GM18511 (cell line): Measurements from ENCODE around the gene PPP1R14B.

Experiments used
- ATAC-seq: cut with Tn5 transposase; IDR thresholded peaks from one replicate; pipeline ENCODE4 v1.9.1; 2021; ENCODE audit warnings: mild to moderate bottlenecking, moderate library complexity; ENCODE audit not compliant: unreplicated experiment

PPP1R14B gene

DNA sequence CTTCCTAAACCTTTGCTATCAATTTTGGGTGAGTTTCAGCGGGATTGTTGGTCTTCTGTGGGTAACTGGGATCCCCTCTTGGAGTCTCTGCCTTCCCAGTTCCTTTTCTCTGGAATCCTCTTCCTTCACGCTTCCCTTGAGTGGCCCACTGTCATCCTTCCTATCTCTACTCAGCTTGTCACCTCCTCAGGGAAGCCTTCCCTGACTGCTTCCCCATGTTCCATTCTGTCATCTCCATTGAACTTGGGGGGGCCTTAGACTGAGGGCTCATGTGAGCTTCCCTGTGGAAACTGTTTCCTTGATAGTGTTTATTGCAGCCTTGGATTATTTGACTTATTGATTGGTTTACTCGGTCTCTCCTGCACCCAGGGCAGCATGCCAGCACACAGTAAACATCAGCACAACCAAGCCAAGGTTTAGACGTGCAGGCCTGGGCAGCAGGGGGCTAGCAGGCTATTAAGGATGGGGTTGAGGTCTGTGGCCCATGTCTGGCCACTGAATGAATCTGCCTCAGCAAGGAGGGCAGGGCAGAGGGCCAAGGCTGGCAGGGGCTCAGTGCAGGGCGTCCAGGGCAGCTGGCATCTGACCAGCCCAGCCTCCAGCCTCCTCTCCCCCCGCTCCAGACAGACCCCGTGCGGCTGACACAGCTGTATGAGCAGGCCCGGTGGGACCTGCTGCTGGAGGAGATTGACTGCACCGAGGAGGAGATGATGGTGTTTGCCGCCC, 28.0 kb downstream of the PPP1R14B start:
- no peak for ATAC-seq

DNA sequence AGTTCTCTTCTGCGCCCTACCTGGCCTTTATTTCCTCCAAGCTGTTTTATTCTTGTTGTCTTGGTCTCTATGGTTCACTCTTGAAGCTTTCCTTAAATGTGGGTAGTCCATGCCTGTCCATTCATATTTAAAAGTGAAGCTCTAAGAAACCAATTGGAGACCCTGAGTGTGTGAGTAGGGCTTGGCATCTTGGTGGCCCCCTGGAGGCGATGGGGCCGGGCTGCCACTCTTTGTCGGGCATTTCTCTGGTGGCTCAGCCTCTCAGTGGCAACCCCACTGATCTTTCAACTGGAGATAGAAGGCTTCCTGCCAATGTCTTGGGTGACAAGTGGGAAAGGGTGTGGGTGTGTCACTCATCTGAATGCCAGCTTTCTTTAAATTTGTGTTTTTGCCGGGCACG, 29.9 kb downstream of the PPP1R14B start:
- no peak for ATAC-seq

DNA sequence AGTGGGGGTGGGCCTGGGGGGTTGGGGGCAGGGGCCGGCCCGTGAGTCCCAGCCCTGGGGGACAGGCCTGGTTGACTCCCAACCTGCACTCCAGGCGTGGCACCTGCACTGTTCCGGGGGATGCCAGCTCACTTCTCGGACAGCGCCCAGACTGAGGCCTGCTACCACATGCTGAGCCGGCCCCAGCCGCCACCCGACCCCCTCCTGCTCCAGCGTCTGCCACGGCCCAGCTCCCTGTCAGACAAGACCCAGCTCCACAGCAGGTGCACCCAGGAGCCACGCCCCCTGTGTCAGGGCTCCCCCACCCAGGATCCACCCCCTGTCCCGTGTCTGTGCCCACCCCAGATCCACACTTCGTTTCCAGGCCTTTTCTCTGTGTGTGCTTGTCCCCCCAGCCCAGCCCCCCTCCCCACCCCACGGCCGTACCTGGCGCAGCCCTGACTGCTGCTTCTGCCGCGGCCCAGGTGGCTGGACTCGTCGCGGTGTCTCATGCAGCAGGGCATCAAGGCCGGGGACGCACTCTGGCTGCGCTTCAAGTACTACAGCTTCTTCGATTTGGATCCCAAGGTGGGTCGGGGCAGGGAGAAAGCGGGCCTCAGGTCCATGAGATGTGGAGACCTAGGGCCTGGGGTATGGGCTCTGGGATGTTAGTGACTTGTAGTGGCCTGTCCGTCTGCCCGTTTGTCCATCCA, 35.4 kb downstream of the PPP1R14B start:
- no peak for ATAC-seq

DNA sequence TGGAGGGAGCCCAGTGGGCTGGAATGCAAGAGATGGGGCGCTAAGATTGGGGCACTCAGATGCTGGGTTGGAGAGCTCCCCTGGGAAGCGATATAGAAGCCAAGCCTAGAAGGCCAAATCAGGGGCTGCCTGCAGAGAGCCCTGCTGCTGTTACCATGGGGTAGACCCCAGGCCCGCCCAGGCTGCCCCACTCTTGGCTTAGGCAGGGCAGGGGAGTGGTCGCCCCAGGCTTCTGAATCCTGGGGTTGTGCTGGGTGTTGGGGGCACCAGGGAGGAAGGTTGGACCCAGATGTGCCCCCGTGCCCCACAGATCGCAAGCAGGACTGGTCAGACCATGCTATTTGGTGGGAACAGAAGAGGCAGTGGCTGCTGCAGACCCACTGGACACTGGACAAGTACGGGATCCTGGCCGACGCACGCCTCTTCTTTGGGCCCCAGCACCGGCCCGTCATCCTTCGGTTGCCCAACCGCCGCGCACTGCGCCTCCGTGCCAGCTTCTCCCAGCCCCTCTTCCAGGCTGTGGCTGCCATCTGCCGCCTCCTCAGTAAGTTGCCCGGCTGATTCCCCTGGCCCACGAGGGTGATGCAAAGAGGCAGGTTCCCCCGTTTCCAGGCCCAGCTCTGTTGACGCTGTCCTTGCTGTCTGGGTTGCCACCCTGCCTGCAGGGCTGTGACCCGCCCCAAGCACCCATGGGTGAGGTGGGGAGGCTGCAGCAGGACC, 36.3 kb downstream of the PPP1R14B start:
- ATAC-seq = no peak

DNA sequence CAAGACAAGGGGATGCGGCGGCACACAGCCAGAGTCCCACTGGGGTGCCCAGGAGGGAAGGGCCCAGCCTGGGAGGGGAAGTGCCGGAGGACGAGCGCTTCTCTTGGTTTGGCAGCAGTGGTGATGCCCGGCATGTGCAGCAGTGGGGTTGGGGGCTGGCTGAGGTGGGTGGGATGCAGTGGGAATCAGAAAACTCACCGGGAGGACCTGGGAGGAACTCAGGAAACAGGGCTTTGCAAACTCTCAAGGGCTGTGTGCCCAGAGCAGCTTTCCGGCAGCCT, 37.2 kb downstream of the PPP1R14B start:
- no peak for ATAC-seq

DNA sequence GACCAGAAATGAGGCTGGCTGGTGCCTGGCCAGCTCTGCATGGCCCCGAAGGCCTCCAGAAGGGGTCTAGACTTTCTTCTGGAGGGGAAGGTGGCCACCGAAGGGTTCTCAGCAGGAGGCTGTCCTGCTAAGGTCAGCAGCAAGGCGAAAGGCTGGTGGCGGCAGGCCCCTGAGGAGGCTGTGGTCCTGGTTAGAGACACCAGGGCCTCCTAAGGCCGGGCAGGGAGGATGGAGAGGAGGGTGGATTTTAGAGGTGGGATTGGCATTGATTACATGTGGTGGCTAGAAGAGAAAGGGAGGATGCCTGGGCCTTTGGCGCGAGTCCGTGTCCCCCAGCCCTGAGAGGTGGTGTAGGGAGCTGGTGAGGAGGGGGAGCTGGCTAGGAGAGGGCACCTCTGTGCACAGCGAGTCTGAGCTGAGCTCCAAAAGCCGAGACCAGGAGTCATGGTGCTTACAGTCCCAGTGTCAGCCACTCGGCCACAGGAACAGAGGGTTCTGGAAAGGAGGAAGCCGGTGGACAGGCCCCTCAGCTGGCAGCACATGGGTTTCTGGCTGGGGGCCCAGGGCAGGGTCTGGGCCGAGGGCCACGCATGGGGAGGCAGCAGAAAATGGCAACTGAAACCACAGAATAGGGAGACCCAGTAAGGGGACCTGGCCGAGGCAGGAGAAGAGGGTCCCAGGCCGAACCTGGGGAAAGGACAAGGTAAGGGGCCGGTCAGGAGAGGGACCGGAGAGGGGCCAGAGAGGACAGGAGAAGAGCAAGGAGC, 37.8 kb downstream of the PPP1R14B start:
- ATAC-seq = no peak

DNA sequence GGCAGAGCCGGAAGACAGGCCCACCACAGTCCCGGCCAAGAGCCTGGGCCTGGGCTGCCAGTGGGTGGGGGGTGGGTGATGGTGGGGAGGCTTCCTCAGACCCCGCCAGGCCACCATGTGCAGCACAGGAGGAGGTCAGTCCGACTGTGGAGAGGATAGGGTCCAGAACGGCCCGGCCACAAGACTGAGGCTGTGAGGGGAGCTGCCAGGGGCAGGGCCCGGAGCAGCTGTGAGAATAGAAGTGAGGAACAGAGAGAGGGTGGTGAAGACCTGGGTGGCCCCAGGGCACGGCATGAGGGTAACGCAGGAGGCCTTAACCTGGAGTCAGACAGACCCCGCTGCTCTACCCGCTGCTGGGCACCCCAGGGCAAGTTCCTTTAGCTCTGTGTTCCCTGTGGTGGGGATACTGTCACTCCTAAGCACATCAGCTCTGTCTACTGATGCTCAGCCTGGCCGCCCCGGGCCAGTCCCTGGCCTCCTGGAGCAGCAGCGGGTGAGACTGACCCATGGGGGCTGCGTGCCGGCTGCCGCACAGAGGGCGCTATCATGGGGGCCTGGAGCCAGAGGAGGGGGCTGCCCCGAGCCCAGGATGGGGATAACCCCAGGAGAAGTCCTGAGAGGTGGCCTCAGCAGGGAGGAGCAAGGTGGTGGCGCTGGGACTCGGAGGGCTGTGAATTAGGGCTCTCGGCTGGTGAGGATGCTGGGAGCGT, 38.5 kb downstream of the PPP1R14B start:
- ATAC-seq = no peak

DNA sequence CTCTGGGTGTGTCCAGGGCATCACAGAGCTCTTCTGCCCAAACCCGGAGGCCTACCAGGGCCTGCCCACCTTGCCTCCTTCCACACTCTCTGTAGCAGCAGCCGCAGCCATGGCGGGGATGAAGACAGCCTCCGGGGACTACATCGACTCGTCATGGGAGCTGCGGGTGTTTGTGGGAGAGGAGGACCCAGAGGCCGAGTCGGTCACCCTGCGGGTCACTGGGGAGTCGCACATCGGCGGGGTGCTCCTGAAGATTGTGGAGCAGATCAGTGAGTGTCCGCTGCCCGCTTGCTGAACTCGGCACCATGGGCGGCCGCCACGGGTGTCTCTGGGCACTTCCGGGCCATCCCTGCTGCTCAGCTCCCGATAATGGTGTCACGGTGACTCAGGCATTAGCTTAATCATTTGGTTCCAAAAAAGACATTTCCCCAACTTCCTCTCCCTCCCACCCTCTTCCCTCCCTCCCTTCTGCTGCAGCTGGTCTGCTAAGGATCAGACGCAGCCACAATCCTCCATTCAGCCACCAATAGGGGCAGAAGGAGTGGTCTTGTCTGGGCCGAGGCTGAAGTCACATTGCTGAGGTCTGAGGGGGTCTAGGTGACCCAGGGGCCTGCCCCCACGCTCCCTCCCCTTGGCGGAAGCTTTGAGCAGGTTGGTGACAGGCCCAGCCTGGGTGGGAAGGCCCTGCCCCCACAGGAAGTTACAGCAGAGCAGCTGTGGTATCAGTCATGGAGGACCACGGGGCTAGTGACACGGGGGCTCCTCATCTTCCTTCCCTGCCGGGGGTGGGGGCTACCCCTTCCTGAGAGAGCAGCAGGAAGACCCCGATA, 39.3 kb downstream of the PPP1R14B start:
- ATAC-seq = peak; percentile 75

DNA sequence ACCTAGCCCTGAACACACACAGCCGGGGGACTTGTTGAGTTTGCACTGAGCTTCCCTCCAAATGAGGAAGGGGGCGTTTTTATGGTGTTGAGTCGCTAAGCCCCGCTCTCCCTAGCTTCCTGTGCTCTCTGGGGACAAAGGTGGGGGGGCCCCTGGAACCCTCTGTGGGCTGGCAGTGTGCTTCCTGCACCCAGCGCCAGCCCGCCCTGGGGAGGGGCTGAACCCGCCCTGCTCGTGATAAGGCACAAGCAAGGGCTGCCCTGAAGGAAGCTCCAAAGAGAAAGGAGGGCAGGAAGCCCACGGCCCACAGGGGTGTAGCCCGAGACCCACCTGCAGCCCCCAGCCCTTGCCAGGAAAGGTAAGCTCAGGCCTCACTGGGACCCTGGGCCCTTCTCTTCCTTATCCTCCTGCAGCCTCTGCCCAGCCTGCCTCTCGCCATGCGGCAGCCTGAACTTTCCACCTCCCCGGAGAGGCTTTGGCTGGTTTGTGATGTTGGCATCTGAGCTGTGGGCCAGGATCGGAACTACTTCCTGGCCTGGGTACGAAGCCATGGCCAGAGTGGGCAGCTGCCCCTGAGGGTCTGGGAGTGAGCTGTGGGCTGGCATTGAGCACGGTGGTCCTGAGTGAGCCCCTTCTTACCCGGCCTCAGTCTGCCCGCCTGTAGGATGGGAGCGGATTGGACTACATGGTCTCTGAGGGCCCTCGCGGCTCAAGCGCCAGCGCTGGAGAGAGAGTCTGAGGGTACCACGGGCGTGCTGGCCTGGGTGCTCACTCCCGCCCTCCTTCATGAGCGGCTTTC, 40.1 kb downstream of the PPP1R14B start, which contains the start of gene FERMT3:
Gene FERMT3 (plus strand): TSS at position 265 of the 799 bp plus-strand sequence. CDS start 644 bp downstream, outside the sequence.
- peak; percentile 57 for ATAC-seq

DNA sequence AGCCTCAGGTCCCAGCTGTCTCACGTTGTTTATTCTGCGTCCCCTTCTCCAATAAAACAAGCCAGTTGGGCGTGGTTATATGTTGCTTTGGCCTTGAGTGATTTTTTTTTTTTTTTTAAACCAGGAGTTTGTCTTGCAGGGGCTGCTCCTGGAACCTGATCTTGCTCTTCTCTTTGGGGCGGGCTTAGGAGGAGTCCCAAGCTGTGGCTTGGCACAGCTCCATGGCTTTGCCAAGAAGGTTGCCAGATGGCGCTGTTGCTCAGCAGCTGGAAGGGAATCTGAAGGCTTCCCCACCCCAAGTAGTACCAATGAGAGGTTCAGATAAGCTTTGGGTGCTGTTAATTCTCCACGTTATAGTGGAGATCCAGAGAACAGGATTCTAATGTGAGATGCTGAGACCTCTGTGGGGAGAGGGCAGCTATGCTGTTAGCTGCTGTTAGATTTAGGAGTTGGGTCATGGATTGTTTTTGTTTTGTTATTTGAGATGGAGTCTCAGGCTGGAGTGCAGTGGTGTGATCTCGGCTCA, 42.2 kb downstream of the PPP1R14B start:
- ATAC-seq = no peak

DNA sequence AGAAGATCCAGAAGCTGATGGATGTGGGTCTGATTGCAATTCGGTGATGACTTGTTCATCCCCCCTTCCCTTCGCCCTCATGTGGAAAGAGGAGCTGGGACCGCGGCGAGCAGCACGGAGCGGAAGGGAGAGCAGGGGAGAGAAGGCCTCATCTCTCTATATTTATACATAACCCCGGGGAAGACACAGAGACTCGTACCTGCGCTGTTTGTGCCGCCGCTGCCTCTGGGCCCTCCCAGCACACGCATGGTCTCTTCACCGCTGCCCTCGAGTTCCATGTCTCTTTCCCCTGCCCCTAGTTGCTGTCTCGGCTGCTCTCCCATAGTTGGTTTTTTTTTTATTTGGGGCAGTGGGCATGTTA, 42.7 kb downstream of the PPP1R14B start:
- no peak for ATAC-seq

DNA sequence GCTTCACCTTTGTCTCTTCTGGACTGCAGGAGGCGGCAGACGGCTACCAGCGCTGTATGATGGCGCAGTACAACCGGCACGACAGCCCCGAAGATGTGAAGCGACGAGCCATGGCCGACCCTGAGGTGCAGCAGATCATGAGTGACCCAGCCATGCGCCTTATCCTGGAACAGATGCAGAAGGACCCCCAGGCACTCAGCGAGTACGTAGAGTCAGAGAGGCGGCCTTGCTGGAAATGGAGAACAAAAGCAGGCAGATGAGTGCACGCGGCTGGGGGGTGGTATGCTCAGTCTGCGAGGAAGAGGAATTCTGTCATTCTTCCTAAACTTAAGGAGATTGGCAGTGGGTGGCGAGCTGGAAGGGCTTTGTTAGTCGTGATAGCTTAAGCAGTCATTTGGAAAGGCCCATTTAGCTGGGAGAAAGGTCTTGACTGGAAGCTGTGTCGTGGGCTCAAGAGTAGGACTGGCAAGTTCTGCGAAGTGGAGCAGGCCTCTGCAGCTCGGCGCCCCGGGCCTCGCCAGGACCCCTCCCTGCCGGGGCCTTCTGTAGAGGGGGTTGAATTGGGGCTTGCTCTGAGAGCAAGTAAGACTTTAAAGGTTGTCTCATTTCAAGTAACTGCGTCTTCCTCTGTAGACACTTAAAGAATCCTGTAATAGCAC, 43.2 kb downstream of the PPP1R14B start:
- no peak for ATAC-seq

DNA sequence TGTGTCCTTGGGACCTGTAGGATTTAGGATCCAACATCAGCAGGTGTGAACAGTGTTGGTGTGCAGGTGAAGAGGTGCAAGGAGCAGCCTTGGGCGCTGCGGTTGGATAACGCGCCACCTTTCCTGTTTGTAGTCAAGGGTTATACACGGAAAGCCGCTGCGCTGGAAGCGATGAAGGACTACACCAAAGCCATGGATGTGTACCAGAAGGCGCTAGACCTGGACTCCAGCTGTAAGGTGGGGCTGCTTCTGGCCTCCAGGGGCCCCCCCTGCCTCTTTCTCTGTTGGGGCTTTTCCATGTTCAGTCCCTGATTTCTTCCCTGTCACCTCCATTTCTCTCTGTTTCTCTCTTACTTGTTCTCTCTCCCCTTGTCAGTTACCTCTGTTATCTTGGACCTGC, 43.8 kb downstream of the PPP1R14B start:
- ATAC-seq = no peak

DNA sequence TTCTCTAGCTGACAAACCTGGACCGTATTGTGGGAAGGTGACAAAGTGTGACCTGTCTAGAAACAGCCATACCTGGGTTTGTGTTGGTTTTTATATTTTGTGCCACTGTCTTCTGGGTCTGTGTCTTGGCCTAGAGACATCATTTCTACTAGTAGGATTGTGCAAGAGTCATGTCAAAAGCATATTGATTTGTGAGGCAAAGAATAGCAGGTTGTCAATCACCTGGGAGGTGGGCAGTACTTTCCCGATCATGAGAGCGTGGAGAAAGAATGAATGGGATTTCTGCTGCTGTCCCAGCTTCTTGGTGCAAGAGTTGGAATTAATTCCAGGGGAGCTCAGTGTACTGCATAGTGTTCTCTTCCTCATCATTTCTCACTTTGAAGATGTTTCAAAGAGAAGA, 45.2 kb downstream of the PPP1R14B start:
- ATAC-seq = no peak

DNA sequence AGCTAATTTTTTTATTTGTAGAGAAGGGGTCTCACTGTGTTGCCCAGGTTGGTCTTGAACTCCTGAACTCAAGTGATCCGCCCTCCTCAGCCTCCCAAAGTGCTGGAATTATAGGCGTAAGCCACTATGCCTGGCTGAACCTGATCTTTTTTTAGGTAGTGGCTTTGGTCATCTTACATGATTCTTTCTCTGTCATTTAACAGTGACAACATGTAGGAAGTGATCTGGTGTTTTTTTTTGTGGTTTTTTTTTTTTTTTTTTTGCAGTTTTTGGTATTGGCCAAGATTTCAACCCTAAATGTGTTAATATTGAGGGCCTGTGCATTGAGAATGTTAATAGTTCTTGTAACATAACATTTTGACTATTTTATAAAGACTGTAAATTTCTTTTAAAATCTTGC, 48.2 kb downstream of the PPP1R14B start:
- ATAC-seq = no peak

DNA sequence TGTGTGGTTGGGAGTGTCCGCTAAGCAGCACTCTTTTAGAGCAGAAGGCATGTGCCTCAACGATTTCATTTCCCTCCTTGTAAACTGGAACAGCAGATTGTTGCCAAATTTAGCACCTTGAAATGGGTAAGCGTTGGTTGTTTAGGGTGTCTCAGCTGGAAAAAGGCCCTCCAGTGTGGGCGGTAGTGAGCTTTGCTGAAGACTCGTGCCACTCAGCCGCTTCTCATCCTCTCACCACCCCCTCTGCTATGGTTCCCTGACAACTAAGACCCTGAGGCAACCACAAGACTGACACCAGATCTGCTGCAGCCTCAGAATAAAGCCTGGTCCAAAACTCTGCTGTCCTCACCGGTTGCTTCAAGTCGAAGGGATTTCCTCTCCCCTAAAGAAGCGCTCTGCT, 50.1 kb downstream of the PPP1R14B start:
- ATAC-seq = no peak
